Caco-2 (cell line): ENCODE data around the gene CFAP61. TPM values are rescaled to one million over a fixed set of nuclear protein-coding genes. Genes with fewer than 3 reads are reported as not detected.

Experiments used
- BruUV-seq: library from RNA; stranded (reverse); fragments of 400-500 nt; replicated peaks from 2 replicates; lab custom pipeline; 2021; lab: Mats Ljungman, UMichigan
- CTCF ChIA-PET: fragments of 300-600 bp; sonication (Branson Sonifier 250); formaldehyde crosslinking; loops from one replicate; lab custom pipeline; 2022; ENCODE audit warnings: antibody characterized with exemption; lab: Charles Lee
- POLR2A ChIA-PET: fragments of 300-600 bp; sonication (Branson Sonifier 250); formaldehyde crosslinking; loops from one replicate; lab custom pipeline; 2022; ENCODE audit warnings: antibody characterized with exemption; lab: Charles Lee
- DNase-seq, 2 experiments: peaks; one replicate each; pipeline versions ENCODE4 v3.0.0 to v3.0.0-alpha.2; 2020 to 2022
- H3K27me3 ChIP-seq: replicated peaks from 2 replicates; pipeline ENCODE4 v1.6.0; 2011; ENCODE audit warnings: low read length; ENCODE audit not compliant: control insufficient read depth, insufficient read depth
- H3K36me3 ChIP-seq: 2 replicates; pipeline ENCODE4 v1.5.1; 2011; ENCODE audit warnings: low read length; ENCODE audit not compliant: control insufficient read depth, insufficient read depth
- H3K4me1 ChIP-seq: fragments of 250-450 bp; sonication (Bioruptor Pico); 2 replicates; pipeline ENCODE4 v1.5.1; 2020; ENCODE audit warnings: mild to moderate bottlenecking
- H3K4me3 ChIP-seq: 2 replicates; pipeline ENCODE4 v1.5.1; 2011; ENCODE audit warnings: low read depth, mild to moderate bottlenecking, control low read depth, low read length
- H3K9me3 ChIP-seq: fragments of 250-450 bp; sonication (Bioruptor Pico); 2 replicates; pipeline ENCODE4 v1.5.1; 2020; ENCODE audit warnings: mild to moderate bottlenecking, moderate library complexity
- H3K27ac Mint-ChIP-seq: one replicate; pipeline ENCODE4 v1.8.0; 2022; ENCODE audit warnings: mixed read lengths; ENCODE audit not compliant: unreplicated experiment
- H3K27me3 Mint-ChIP-seq: one replicate; pipeline ENCODE4 v1.8.0; 2022; ENCODE audit warnings: mixed read lengths; ENCODE audit not compliant: insufficient read depth, unreplicated experiment
- H3K36me3 Mint-ChIP-seq: one replicate; pipeline ENCODE4 v1.8.0; 2022; ENCODE audit warnings: mild to moderate bottlenecking, mixed read lengths; ENCODE audit not compliant: insufficient read depth, unreplicated experiment
- H3K4me1 Mint-ChIP-seq: one replicate; pipeline ENCODE4 v1.8.0; 2022; ENCODE audit warnings: low read depth, mixed read lengths; ENCODE audit not compliant: unreplicated experiment
- H3K4me3 Mint-ChIP-seq: one replicate; pipeline ENCODE4 v1.8.0; 2022; ENCODE audit warnings: mild to moderate bottlenecking, moderate library complexity, mixed read lengths; ENCODE audit not compliant: unreplicated experiment
- H3K9me3 Mint-ChIP-seq: one replicate; pipeline ENCODE4 v1.8.0; 2022; ENCODE audit warnings: mixed read lengths; ENCODE audit not compliant: unreplicated experiment
- CTCF ChIP-seq, 2 experiments: fragments of 200-600 bp in 1 of 2; IDR thresholded peaks; 1 replicate in 1 of 2; 2 replicates in 1 of 2; pipeline versions ENCODE4 v1.5.1 to v1.8.0; 2011 to 2022; ENCODE audit warnings: antibody characterized with exemption in 1 of 2, control low read depth in 1 of 2, inconsistent platforms in 1 of 2, low read depth in 1 of 2, low read length in 1 of 2, mild to moderate bottlenecking in 1 of 2, moderate library complexity in 1 of 2; ENCODE audit not compliant: insufficient read depth in 1 of 2, severe bottlenecking in 1 of 2, unreplicated experiment in 1 of 2
- intact Hi-C: fragments of 100-400 bp; cut with micrococcal nuclease; formaldehyde crosslinking; loops from one replicate; pipeline ENCODE4 v1.10.0; 2022; ENCODE audit not compliant: unreplicated experiment
- total RNA-seq: library from RNA; stranded (reverse); gene quantifications from 2 replicates; pipeline ENCODE4 v1.2.3, GENCODE V29; 2022

Gene CFAP61
- total RNA-seq, 1 experiment from 2014 or later, result not detected

DNA sequence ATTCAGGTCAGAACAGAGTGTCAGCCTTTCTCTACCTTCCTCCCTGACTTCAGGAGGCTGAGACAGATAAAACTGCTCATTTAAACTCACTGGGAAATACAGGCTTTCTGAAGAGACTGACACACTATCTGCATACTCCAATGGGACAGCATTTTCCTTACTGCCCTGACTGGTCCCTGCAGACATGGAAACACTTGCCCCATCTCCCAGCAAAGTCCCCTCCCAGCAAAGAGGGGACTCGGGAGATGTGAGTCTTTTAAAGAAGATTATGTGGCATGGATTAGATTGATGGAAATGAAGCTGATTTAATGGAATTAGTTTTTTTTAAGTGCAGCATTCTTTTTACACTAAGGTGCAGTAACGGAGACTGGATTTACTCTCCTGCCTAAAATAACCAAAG lies 90.8 kb downstream of the CFAP61 start:
- ChIA-PET POLR2A (no interaction called here), CTCF (no interaction called here)
- no peaks in the 10 kb centered on the region for H3K4me1 Mint-ChIP-seq
- no peaks in the 10 kb centered on the region for H3K36me3 ChIP-seq
- BruUV-seq, result no TSS peak
- no peak for DNase-seq
- H3K27ac Mint-ChIP-seq, result no peak overlapping the region
- H3K4me3 Mint-ChIP-seq, result no peak overlapping the region
- H3K4me1 ChIP-seq, result no peaks in the 10 kb centered on the region
- peaks cover 10% of the 10 kb centered on the region; the same call in 1 of the 2 replicates for H3K9me3 ChIP-seq
- H3K27me3 Mint-ChIP-seq, result peaks cover 6% of the 10 kb centered on the region
- no peak overlapping the region for H3K4me3 ChIP-seq
- peaks cover 24% of the 10 kb centered on the region for H3K9me3 Mint-ChIP-seq
- no peaks in the 10 kb centered on the region for H3K27me3 ChIP-seq
- no peak for TF ChIP-seq CTCF (IDR thresholded peaks at IDR 0.05; ENCODE audit: insufficient read depth in 1 of 2, low read depth in 1 of 2, low read length in 1 of 2, severe bottlenecking in 1 of 2, unreplicated experiment in 1 of 2)
- intact Hi-C loops, result no loop called here
- H3K36me3 Mint-ChIP-seq, result no peaks in the 10 kb centered on the region

DNA sequence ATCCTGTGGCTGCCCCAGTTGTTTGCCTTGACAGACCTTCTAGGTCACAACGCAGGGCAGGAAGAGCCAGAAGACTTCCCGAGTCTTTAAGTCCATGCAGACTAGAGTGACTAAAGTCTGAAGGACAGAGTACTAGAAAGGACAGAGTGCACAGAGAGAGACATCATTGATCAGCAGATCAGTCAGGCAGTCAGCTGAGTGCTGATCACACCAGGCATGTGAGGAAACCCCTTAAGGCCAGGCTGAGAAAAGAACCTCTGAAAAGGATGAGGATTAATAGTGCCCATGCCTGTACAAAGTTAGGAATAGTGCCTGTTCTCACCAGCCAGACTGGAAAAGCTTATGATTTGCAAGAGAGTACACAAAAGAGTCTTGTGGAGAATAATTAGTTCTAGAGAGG lies 91.3 kb downstream of the CFAP61 start:
- Mint-ChIP-seq H3K9me3 (peaks cover 20% of the 10 kb centered on the region), H3K4me1 (no peaks in the 10 kb centered on the region), H3K27ac (no peak overlapping the region), H3K4me3 (no peak overlapping the region), H3K27me3 (peaks cover 8% of the 10 kb centered on the region), H3K36me3 (no peaks in the 10 kb centered on the region)
- no peak for DNase-seq
- ChIA-PET POLR2A (no interaction called here), CTCF (no interaction called here)
- H3K27me3 ChIP-seq, result no peaks in the 10 kb centered on the region
- no peaks in the 10 kb centered on the region for H3K4me1 ChIP-seq
- TF ChIP-seq CTCF (IDR thresholded peaks at IDR 0.05; ENCODE audit: insufficient read depth in 1 of 2, low read depth in 1 of 2, low read length in 1 of 2, severe bottlenecking in 1 of 2, unreplicated experiment in 1 of 2), result no peak
- intact Hi-C loops, result no loop called here
- H3K9me3 ChIP-seq, result peaks cover 10% of the 10 kb centered on the region; the same call in 1 of the 2 replicates
- H3K4me3 ChIP-seq, result no peak overlapping the region
- H3K36me3 ChIP-seq, result no peaks in the 10 kb centered on the region
- no TSS peak for BruUV-seq

- no peak overlapping the region for H3K4me3 ChIP-seq
- peaks cover 14% of the 10 kb centered on the region; the same call in 1 of the 2 replicates for H3K9me3 ChIP-seq
- H3K4me1 Mint-ChIP-seq, result no peaks in the 10 kb centered on the region
- H3K27me3 ChIP-seq, result no peaks in the 10 kb centered on the region
- no peak overlapping the region for H3K27ac Mint-ChIP-seq
- no TSS peak for BruUV-seq
- H3K9me3 Mint-ChIP-seq, result peaks cover 34% of the 10 kb centered on the region
- no peak for DNase-seq
- no peaks in the 10 kb centered on the region for H3K36me3 ChIP-seq
- H3K4me1 ChIP-seq, result no peaks in the 10 kb centered on the region
- ChIA-PET POLR2A (no interaction called here), CTCF (no interaction called here)
- H3K4me3 Mint-ChIP-seq, result no peak overlapping the region
- intact Hi-C loops, result no loop called here
- H3K27me3 Mint-ChIP-seq, result peaks cover 11% of the 10 kb centered on the region
- no peaks in the 10 kb centered on the region for H3K36me3 Mint-ChIP-seq
- TF ChIP-seq CTCF (IDR thresholded peaks at IDR 0.05; ENCODE audit: insufficient read depth in 1 of 2, low read depth in 1 of 2, low read length in 1 of 2, severe bottlenecking in 1 of 2, unreplicated experiment in 1 of 2), result no peak
Observed at GRCh38 chr20:20148779-20149178, 96.4 kb downstream of the CFAP61 start.
